HFF-Myc (cell line): ENCODE results near the gene EVC.

Experiments used
- DNase-seq: peaks from one replicate; pipeline ENCODE4 v3.0.0-alpha.2; 2011; ENCODE audit warnings: low read depth; ENCODE audit errors: extremely low read depth
- H3K4me3 ChIP-seq: replicated peaks from 2 replicates; pipeline ENCODE4 v1.5.1; 2011; ENCODE audit warnings: low read depth, mild to moderate bottlenecking, control low read depth, low read length
- CTCF ChIP-seq: IDR thresholded peaks from 2 replicates; pipeline ENCODE4 v1.5.1; 2012; ENCODE audit warnings: mild to moderate bottlenecking, low read depth, low read length, control low read depth; ENCODE audit errors: missing control alignments

Gene EVC

GRCh38 chr4:5742388-5742787 lies 31.4 kb downstream of the EVC start:
- H3K4me3 ChIP-seq = no peak overlapping the region
- no peak for TF ChIP-seq CTCF

GRCh38 chr4:5742968-5743367 lies 32.0 kb downstream of the EVC start:
- H3K4me3 ChIP-seq = no peak overlapping the region
- DNase-seq = no peak
- TF ChIP-seq CTCF = no peak

More at GRCh38 chr4:5742388-5742787, 31.4 kb downstream of the EVC start:
- no peak for DNase-seq

GRCh38 chr4:5746250-5746649 lies 35.2 kb downstream of the EVC start:
- no peak for TF ChIP-seq CTCF
- no peak overlapping the region for H3K4me3 ChIP-seq
- no peak for DNase-seq

GRCh38 chr4:5746829-5747737 lies 36.1 kb downstream of the EVC start:
- TF ChIP-seq CTCF = no peak
- no peak overlapping the region for H3K4me3 ChIP-seq
- peak; percentile 35 for DNase-seq

GRCh38 chr4:5747738-5748375 lies 36.9 kb downstream of the EVC start:
- no peak overlapping the region for H3K4me3 ChIP-seq

GRCh38 chr4:5749568-5749967 lies 38.6 kb downstream of the EVC start:
- no peak overlapping the region for H3K4me3 ChIP-seq
- TF ChIP-seq CTCF = no peak
- DNase-seq = no peak

More at GRCh38 chr4:5747738-5748375, 36.9 kb downstream of the EVC start:
- TF ChIP-seq CTCF = no peak
- peak; percentile 85 for DNase-seq
